NT2/D1 (cell line): ENCODE data around the gene ZBTB40.

Experiments
- SUZ12 ChIP-seq: IDR thresholded peaks from 2 replicates; pipeline ENCODE4 v1.6.1; 2011; ENCODE audit not compliant: insufficient read length, insufficient read depth; ENCODE audit errors: extremely low read depth
- YY1 ChIP-seq: IDR thresholded peaks from 2 replicates; pipeline ENCODE4 v1.6.1; 2011; ENCODE audit not compliant: insufficient read length, insufficient read depth
- ZNF274 ChIP-seq: IDR thresholded peaks from 2 replicates; pipeline ENCODE4 v1.6.1; 2011; ENCODE audit warnings: mild to moderate bottlenecking, low read depth, low read length

- TF ChIP-seq SUZ12 (no peak), ZNF274 (no peak), YY1 (no peak)
Measured at GRCh38 chr1:22551591-22551990, 99.9 kb downstream of the ZBTB40 start.
